Keratinocyte (primary cell): ENCODE results near the gene PRDM10.

ENCODE experiments used
- EZH2 ChIP-seq: IDR thresholded peaks from one replicate; pipeline ENCODE4 v1.6.1; 2012; ENCODE audit warnings: inconsistent platforms, mild to moderate bottlenecking, low read length, moderate library complexity
- TF ChIP-seq, protein P1 (sequence below), 3 experiments: IDR thresholded peaks in 1 of 3; conservative IDR thresholded peaks in 1 of 3; optimal IDR thresholded peaks in 1 of 3; 2 replicates in 2 of 3; 3 replicates in 1 of 3; pipeline versions ENCODE3 to v1.5.1; 2011; ENCODE audit warnings: low read length in 3 of 3, mild to moderate bottlenecking in 3 of 3, moderate library complexity in 2 of 3, control low read depth in 1 of 3, inconsistent platforms in 1 of 3; ENCODE audit not compliant: insufficient read depth in 2 of 3; ENCODE audit errors: extremely low read depth in 1 of 3

DNA sequence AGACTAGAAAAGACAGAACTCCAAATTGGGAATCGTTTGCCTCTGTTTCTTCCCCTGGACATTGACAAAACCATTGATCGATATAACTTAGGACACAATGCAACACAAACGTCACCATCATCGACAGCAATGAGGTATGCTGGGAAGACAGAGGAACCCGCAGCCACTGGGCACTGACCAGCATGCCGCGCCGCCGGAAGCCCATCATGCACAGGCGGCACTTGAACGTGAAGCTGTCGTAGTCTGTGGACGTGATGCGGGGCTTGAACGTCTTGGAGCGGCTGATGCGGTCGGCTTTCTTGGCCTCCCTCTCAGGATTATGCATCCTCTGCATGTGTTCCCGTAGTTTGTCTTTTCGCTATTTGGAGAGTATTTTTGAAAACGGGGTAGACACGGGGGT is 84.3 kb downstream of the PRDM10 start:
- TF ChIP-seq, protein P1, sequence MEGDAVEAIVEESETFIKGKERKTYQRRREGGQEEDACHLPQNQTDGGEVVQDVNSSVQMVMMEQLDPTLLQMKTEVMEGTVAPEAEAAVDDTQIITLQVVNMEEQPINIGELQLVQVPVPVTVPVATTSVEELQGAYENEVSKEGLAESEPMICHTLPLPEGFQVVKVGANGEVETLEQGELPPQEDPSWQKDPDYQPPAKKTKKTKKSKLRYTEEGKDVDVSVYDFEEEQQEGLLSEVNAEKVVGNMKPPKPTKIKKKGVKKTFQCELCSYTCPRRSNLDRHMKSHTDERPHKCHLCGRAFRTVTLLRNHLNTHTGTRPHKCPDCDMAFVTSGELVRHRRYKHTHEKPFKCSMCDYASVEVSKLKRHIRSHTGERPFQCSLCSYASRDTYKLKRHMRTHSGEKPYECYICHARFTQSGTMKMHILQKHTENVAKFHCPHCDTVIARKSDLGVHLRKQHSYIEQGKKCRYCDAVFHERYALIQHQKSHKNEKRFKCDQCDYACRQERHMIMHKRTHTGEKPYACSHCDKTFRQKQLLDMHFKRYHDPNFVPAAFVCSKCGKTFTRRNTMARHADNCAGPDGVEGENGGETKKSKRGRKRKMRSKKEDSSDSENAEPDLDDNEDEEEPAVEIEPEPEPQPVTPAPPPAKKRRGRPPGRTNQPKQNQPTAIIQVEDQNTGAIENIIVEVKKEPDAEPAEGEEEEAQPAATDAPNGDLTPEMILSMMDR (optimal IDR thresholded peaks at IDR 0.05 in 1 of 3, IDR thresholded peaks at IDR 0.05 in 1 of 3, conservative IDR thresholded peaks at IDR 0.05 in 1 of 3; ENCODE audit: extremely low read depth in 1 of 3, insufficient read depth in 2 of 3, low read length in 3 of 3) = no peak
- TF ChIP-seq EZH2 = no peak
